22Rv1 (cell line): Measurements from ENCODE around the gene ABTB2.
A peak's percentile ranks its signal among the peaks of the same experiment; 100 is the strongest.

Experiments
- H3K27ac ChIP-seq: fragments of 450-650 bp; 2 replicates; pipeline ENCODE4 v1.5.1; 2017
- CTCF ChIP-seq: fragments of 450-650 bp; IDR thresholded peaks from 2 replicates; pipeline ENCODE4 v1.5.1; 2017; ENCODE audit warnings: mild to moderate bottlenecking
- ZFX ChIP-seq: fragments of 450-650 bp; IDR thresholded peaks from 2 replicates; pipeline ENCODE4 v1.6.1; 2017; ENCODE audit warnings: antibody characterized with exemption, borderline replicate concordance

ABTB2 gene

GRCh38 chr11:34264303-34265110 lies 93.3 kb downstream of the ABTB2 start:
- no peak for TF ChIP-seq CTCF
- TF ChIP-seq ZFX = no peak
- H3K27ac ChIP-seq = no peak overlapping the region

GRCh38 chr11:34263441-34264091 lies 94.2 kb downstream of the ABTB2 start:
- peak overlapping the region; percentile 18; the same call in 1 of the 2 replicates for H3K27ac ChIP-seq

GRCh38 chr11:34262531-34263081 lies 95.2 kb downstream of the ABTB2 start:
- no peak for TF ChIP-seq ZFX
- no peak for TF ChIP-seq CTCF

More at GRCh38 chr11:34263441-34264091, 94.2 kb downstream of the ABTB2 start:
- TF ChIP-seq CTCF (no peak), ZFX (no peak)

GRCh38 chr11:34261820-34262219 lies 96.0 kb downstream of the ABTB2 start:
- no peak for TF ChIP-seq CTCF
- TF ChIP-seq ZFX = no peak
- H3K27ac ChIP-seq = no peak overlapping the region

More at GRCh38 chr11:34262531-34263081, 95.2 kb downstream of the ABTB2 start:
- H3K27ac ChIP-seq = peak overlapping the region; percentile 18; the same call in 1 of the 2 replicates

GRCh38 chr11:34261095-34261494 lies 96.7 kb downstream of the ABTB2 start:
- no peak overlapping the region for H3K27ac ChIP-seq
- no peak for TF ChIP-seq CTCF
- TF ChIP-seq ZFX = no peak

GRCh38 chr11:34260072-34260575 lies 97.7 kb downstream of the ABTB2 start:
- H3K27ac ChIP-seq = no peak overlapping the region
- TF ChIP-seq ZFX (no peak), CTCF (no peak)

- H3K27ac ChIP-seq = no peak overlapping the region
- TF ChIP-seq CTCF (no peak), ZFX (no peak)
Observed at GRCh38 chr11:34259087-34259486, 98.7 kb downstream of the ABTB2 start.
